Activated T-helper 9 cell treated with anti-CD3 and anti-CD28 coated beads, Interleukin-2, amount 50 U/mL, for 16 hours (primary cell): ENCODE results near the gene CLIP4.

Source experiments
- DNase-seq: peaks from one replicate; pipeline ENCODE4 v3.0.0-alpha.2; 2020; ENCODE audit warnings: low read depth

The CLIP4 gene

DNA sequence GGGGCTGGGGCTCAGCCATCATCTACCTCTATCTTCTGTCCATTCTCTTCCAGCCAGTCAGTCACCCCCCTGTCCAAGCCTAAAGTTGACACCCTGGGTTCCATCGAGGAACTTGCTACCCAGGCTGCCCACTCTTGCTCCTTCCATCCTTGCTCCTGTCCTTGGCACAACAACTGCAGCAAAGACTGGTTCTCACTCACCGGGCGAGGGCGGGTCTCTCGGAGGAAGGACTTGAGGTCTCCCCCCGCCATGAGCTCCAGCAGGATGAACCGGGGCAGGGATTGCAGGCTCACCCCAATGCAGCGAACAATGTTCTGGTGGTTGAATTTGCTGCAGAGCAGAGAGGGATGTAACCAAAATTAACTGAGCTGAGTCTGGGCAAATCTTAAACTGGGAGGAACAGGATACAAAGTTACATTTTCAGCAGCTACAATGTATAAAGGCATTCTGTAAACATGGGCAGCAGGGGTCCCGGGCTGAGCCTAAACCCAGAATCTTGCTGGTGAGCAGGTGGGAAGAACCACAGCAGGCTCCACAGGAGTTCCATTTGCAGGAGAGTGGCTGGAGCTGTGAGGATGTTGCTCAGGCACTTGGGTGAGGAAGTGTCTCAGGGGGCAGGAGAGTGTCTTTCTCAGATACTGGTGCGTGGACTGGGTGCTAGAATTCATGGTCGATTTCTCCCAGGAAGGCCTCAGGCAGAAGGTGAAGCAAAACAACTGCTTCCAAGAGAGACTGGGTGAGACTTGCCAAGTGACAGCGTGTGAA lies 105.5 kb downstream of the CLIP4 start:
- no peak for DNase-seq

GRCh38 chr2:29222381-29223179 lies 107.4 kb downstream of the CLIP4 start:
- DNase-seq, result no peak

GRCh38 chr2:29223257-29223656 lies 108.0 kb downstream of the CLIP4 start:
- DNase-seq, result no peak

DNA sequence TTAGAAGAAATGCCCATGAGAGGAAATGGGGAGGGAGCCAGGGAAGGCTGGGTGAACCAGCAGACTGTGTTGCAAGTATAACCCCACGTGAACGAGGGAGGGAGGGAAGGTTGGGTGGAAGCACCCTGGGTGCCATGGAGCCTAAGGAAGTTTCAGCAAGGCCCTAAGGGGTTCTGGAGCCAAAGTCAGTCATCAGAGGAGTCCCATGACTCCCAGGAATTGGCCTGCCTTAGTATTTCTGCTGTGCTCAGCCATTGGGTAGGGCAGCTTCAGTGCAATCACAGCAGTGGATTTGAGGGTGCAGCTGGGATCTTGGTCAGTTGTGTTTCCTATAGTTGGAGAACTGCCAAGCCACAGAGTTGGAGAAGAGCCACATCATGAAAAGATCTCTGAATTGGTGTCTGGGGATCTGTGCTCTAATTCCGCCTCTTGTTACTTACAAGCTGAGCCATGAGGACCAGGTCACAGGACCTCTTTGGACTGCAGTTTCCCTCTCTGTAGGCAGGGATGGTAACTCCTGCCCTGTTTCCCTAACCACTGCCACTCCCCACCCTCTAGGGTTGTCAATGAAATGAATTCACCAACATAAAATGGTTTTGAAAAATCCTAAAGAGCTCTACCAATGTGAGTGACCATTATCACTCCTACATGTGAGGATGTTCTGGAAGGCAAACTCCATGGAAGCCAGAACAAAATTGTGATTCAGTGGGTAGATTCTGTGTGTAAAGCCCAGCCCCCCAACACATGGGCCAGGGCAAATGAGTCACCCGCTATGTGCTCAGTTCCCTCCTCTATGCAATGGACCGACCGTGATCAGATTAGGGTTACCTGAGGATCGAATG lies 108.9 kb downstream of the CLIP4 start:
- no peak for DNase-seq

- no peak for DNase-seq
Observed at GRCh38 chr2:29224693-29225551, 109.7 kb downstream of the CLIP4 start.

- DNase-seq, result no peak
Observed at GRCh38 chr2:29225814-29226213, 110.6 kb downstream of the CLIP4 start.

DNA sequence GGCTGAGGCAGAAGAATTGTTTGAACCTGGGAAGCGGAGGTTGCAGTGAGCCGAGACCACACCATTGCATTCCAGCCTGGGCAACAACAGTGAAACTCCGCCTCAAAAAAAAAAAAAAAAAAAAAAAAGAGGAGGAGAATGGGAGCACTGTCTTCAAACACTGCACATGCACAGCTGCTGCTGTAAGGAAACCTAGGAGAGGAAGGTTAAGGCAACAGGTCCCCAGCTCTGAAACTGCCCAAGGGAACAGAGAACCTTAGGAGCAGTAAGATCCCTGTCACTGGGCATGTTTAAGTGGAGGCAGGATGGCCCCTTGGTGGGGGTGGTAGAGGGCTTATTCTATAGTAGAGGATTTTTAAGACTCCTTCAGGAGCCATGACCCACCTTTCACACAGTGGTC lies 111.2 kb downstream of the CLIP4 start:
- DNase-seq, result no peak

DNA sequence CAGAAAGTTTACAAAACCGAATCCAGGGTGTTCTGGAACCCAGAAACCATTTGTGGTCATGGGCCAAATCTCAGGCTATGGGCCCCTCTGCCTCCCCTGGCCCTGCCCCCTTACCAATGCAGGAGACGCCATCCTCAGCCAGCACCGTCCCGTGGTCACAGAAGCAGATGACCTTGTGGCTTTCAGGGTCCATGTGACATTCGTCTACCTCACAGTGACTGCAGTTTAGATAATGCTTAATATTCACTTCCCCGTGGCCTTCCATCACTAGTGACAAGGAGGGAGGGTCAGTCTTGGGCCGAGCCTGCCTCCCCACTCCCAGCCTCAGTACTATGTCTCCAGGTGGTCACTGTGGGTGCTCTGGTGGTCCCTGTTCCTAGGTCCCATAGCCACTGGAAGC lies 111.6 kb downstream of the CLIP4 start:
- DNase-seq, result no peak

GRCh38 chr2:29227935-29228675 lies 112.9 kb downstream of the CLIP4 start:
- DNase-seq, result no peak

- DNase-seq, result no peak
Observed at GRCh38 chr2:29228947-29229346, 113.7 kb downstream of the CLIP4 start.

DNA sequence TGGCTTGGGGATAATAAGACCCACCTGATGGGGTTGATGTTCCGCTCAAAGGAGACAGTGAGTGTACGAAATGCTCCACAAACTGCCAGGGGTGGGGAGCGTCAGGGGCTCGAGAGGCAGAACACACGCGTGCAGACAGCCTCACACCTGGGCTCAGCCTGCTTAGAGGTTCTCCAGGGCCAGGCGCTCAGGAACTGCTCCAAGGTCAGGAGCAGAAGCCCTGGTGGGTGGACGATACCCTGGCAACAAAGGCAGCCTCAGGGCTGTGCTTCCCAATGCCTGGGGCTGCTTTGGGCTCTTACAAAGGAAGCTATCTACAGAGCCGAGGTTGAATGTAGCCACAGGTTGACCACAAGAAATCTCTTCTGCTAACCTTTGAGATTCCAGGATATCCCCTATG lies 114.4 kb downstream of the CLIP4 start:
- no peak for DNase-seq

DNA sequence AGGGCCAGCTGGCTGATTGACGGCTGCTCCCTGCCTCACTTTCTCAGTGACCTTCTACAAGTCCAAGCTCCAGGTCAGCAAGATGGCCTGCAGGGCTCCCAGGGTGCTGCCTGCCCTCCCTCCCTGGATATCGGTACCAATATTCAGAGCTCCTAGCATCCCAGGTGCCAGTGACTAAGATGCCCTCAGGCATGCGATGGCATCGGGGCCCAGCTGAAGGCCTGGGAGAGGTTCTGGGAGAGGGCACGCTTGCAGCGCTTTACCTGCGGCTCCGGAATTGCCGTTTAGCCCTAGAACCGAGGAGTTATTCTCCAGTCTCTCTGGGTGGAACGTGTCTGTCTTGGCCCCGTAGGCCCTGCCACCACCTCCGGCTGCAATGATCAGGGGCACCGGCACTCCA lies 116.8 kb downstream of the CLIP4 start:
- no peak for DNase-seq

DNA sequence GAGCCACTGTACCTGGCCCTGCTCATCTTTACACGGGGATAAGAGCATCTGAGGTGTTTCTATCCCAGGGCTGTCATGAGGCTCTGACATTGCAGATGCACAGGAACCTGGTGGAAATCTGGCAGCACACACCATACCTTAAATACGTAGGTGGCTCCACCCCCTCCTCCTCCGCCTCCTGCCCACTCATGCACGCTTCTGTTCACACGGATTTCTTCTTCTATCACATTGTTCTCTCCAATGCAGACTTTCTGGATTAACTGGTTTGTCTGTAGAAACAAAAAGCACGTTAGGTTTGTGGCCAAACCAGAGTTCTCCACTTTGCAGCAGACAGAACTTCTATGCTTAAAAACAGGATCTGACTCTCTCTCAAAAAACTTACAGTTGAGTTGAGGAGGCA lies 118.2 kb downstream of the CLIP4 start:
- DNase-seq, result no peak

DNA sequence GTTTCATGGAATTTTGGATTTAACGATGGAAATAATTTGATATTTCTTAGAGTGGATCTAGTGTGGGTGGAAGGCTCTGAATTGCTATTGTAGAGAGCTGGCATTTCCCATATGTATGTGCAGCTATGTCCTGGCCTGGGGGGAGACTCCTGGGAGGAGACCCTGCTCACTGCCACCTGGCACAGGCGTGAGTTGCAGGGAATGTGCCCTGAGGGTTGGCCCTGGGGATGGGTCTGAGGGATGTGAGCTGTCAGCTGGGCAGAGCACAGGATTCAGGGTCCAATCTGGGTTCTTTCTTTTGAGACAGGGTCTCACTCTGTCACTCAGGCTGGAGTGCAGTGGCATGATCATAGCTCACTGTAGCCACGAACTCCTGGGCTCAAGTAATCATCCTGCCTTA lies 120.2 kb downstream of the CLIP4 start:
- DNase-seq, result no peak

GRCh38 chr2:29236074-29236473 lies 120.9 kb downstream of the CLIP4 start:
- no peak for DNase-seq

GRCh38 chr2:29238497-29238896 lies 123.3 kb downstream of the CLIP4 start:
- no peak for DNase-seq
